NCI-H524 (cell line): ENCODE measurements around the gene MRPS15.
"Not testable (repeated sequence)": the region's sequence is repeated elsewhere in the genome, so short reads cannot be mapped to it uniquely, and the experiment has no call there.

Experiments used
- DNase-seq, 2 experiments: peaks; one replicate each; lab custom pipeline; 2025; lab: John Stamatoyannopoulos, UW

Gene MRPS15

GRCh38 chr1:36463803-36464604 lies at the start of gene MRPS15:
Gene MRPS15, minus strand, starts transcription at chr1:36464384. Its CDS starts 109 bp downstream, at chr1:36464275.
- peak; percentile 76 to 90 for DNase-seq

DNA sequence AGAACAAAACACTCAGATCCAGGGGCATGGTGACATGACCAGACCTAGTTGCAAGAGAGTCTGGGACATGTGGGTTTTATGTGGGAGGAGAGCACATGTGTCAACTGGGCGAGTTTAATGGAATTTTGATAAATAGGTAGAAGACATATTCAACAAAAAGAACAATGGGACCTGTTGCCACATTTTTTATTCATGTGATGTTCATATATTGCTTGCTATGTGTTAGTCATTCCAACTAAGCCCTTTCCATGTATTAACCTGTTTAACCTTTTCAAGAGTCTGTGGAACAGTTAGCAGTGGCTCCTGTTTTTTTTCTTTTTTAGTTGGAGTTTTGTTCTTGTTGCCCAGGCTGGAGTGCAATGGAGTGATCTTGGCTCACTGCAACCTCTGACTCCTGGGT lies 48.7 kb upstream of the MRPS15 start:
- DNase-seq = no peak

DNA sequence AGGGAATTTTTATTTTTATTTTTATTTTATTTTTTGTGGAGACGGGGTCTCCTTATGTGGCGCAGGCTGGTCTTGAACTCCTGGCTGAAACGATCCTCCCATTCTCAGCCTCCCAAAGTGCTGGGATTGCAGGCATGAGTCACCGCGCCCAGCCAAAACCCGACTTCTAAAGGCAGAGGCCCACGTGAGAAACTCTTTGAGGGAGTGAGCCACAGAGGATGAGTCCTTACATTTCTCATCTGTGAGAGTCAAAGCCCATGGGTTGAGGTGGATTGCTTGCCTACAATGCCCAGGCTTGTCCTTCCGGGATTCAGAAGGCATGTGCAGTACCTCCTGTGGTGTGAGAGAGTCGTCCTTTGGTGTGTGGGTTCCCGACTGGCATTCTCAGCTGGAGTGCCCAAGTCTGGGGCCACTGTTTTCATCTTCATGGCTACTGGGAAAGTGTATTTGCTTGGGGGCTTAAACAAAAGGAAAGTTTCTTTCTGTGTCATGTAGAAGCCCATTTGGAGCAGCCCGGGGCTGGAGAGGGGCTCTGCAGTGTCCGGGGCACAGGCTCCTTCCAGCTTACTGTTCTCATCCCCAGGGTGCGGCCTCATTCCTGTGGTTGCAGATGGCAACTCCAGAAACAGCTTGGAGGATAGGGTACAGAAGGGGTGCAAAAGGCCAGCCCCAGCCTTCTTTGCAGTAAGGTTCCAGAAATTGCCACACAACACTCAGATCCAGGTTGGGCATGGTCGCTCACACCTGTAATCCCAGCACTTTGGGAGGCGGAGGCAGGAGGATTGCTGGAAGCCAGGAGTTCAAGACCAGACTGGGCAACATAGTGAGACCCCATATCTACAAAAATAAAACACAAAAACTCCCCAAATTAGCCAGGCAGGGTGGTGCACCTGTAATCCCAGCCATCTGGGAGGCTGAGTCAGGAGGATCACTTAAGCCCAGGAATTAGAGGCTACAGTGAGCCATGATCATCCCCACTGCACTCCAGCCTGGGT lies 47.9 kb upstream of the MRPS15 start:
- DNase-seq = no peak

- not testable (repeated sequence) for DNase-seq
These were observed 47.0 kb upstream of the MRPS15 start for GRCh38 chr1:36511220-36511619.

- peak in 1 of 2 experiments; percentile 29 for DNase-seq
These were observed 46.2 kb upstream of the MRPS15 start for GRCh38 chr1:36510418-36510817.

GRCh38 chr1:36508257-36508656 lies 44.1 kb upstream of the MRPS15 start:
- DNase-seq = no peak

GRCh38 chr1:36506276-36506920 lies 42.2 kb upstream of the MRPS15 start:
- no peak for DNase-seq

DNA sequence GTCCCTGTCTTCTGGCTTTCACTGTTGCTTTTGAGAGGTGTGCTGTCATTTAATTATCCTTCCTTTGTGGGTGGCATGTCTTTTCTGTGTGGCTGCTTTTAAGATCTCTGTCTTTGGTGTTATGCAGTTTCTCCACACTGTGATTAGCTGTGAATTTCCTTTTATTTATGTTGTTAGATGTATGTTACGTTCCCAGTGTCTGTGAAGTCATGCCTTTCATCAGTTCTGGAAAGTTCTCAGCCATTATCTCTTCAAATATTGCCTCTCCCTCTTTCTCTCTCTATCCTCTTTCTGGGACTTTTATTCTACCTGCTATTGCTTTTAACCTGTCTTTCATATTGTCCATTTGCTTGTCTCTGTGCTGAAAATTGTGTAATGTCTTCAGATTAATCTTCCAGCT lies 39.5 kb upstream of the MRPS15 start:
- no peak for DNase-seq

GRCh38 chr1:36503159-36503558 lies 39.0 kb upstream of the MRPS15 start:
- no peak for DNase-seq

DNA sequence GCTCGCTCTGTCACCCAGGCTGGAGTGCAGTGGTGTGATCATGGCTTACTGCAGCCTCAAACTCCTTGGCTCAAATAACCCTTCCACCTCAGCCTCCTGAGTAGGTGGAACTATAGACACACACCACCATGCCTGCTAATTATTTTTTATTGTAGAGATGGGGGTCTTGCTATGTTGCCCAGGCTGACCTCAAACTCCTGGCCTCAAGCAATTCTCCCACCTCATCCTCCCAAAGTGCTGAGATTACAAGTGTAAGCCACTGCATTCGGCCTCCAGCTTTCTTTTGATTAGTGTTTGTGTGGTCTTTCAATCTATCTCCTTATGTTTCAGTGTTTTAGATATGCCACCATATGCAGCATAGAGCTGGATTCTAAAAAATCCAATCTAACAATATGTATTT lies 38.4 kb upstream of the MRPS15 start:
- no peak for DNase-seq

GRCh38 chr1:36501911-36502310 lies 37.7 kb upstream of the MRPS15 start:
- not testable (repeated sequence) for DNase-seq

GRCh38 chr1:36497207-36497606 lies 33.0 kb upstream of the MRPS15 start:
- no peak for DNase-seq

DNA sequence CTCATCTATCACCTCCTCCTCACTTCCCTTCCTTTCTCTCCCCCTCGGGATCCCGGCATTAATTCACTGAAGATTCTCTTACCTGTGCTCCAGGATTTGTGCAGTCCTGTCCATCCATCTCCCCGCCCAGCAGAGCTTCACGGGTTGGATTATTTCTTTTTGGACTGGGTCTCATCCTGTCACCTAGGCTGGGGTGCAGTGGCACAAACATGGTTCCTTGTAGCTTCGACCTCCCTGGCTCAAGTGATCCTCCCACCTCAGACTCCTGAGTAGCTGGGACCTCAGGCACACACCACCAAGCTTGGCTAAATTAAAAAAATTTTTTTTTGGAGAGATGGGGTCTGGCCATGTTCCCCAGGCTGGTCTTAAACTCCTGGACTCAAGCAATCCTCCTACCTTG lies 30.8 kb upstream of the MRPS15 start:
- DNase-seq = no peak

DNA sequence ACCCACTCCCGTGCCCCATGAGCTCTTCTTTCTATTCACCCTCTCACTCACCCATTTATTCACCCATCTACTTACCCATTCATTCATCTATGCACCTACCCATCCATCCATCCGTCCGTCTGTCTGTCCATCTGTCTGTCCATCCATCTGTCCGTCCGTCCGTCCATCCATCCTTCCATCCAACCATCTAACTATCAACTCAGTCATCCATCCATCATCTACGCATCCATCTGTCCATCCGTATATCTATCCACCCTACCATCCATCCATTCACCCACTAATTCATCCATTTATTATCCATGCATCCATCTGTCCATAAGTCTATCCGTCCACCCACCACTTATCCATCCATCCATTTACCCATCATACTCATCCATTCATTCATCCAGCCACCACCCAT lies 29.3 kb upstream of the MRPS15 start:
- no peak for DNase-seq

GRCh38 chr1:36492491-36492890 lies 28.3 kb upstream of the MRPS15 start:
- no peak for DNase-seq

DNA sequence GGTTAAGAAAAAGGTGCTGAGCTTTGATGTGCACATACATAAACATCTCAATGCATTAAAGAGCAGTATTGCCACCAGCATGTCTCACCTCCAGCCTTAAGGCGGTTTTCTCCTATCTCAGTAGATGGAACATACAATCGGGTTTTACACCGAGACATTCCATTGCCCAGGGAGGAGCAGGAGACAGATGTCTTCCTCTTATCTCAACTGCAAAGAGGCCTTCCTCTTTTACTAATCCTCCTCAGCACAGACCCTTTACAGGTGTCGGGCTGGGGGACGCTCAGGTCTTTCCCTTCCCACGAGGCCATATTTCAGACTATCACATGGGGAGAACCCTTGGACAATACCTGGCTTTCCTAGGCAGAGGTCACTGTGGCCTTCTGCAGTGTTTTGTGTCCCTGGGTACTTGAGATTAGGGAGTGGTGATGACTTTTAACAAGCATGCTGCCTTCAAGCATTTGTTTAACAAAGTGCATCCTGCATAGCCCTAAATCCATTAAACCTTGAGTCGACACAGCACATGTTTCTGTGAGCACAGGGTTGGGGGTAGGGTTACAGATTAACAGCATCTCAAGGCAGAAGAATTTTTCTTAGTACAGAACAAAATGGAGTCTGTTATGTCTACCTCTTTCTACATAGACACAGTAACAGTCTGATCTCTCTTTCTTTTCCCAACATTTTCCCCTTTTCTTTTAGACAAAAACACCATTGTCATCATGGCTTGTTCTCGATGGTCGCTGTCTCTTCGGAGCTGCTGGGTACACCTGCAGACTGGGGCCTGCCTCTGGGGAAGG lies 25.3 kb upstream of the MRPS15 start:
- peak in 1 of 2 experiments; percentile 47 for DNase-seq

DNA sequence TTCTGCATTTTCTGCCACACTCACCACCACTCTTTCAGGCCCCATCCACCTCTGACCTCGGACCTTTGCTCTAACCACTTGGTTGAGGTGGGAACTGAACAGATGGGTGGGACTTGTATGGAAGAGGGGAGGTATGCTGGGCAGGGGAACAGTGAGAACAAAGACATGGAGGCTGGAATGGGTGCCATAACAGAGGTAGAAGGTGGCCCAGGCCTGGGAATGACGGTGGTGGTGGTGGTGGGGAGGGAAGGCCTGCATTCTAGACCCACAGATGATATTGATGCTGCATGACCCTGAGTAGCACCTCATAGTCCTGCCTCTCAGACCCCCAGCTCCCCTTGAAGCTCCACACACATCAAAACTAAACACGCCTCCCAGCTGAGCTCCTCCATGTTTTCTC lies 23.7 kb upstream of the MRPS15 start:
- DNase-seq = no peak

DNA sequence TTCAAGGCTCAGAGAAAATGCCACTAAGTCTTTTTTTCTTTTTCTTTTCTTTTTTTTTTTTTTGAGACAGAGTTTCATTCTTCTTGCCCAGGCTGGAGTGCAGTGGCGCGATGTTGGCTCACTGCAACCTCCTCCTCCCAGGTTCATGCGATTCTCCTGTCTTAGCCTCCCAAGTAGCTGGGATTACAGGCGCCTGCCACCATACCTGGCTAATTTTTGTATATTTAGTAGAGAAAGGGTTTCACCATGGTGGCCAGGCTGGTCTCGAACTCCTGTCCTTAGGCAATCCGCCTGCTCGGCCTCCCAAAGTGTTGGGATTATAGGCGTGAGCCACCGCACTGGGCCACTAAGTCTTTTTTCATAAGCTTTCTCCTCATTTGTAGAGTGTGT lies 23.1 kb upstream of the MRPS15 start:
- not testable (repeated sequence) for DNase-seq

- no peak for DNase-seq
These were observed 22.5 kb upstream of the MRPS15 start for GRCh38 chr1:36486439-36487335.

DNA sequence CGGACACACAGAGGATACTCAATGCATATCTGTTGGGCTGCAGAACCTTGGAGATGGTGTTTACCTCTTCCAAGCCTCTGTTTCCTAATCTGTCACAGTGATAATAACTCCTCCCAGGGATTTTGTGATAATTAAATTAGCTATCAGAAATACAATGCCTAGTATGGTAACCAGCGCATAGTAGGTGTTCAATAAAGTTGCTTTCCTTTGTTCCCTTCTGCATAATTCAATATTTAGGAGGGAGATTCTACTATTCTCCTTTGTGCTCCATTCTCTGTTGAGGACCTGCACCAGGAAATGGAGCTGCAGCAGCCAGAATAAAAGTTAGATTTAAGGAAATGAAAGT lies 21.9 kb upstream of the MRPS15 start:
- DNase-seq = no peak

- no peak for DNase-seq
These were observed 19.9 kb upstream of the MRPS15 start for GRCh38 chr1:36484099-36484498.
